Measurements from ENCODE around the gene ALKBH5. TPM values are rescaled to one million over a fixed set of nuclear protein-coding genes. Genes with fewer than 3 reads are reported as not detected.

The ALKBH5 gene
- total RNA-seq, 2 donors from 2014 or later = 177 to 193 TPM

DNA sequence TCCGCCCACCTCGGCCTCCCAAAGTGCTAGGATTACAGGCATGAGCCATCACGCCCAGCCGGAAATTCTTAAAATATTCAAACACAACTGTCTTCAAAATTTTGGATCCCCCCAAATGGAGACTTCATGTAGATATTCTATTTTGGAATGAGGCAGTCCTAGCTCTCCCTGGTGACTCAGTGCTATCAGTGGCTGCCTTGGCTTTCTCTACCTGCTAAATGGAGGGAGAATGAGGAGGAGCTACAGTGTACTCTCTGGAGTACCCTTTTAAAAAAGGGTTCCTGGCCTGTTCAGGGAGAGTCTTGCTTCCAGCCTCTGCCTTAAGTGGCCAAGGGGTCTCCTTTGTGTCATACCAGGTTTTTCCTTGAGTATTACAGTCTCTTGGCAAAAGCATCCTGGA, 10.8 kb downstream of the ALKBH5 start:
- TF ChIP-seq, protein P1, sequence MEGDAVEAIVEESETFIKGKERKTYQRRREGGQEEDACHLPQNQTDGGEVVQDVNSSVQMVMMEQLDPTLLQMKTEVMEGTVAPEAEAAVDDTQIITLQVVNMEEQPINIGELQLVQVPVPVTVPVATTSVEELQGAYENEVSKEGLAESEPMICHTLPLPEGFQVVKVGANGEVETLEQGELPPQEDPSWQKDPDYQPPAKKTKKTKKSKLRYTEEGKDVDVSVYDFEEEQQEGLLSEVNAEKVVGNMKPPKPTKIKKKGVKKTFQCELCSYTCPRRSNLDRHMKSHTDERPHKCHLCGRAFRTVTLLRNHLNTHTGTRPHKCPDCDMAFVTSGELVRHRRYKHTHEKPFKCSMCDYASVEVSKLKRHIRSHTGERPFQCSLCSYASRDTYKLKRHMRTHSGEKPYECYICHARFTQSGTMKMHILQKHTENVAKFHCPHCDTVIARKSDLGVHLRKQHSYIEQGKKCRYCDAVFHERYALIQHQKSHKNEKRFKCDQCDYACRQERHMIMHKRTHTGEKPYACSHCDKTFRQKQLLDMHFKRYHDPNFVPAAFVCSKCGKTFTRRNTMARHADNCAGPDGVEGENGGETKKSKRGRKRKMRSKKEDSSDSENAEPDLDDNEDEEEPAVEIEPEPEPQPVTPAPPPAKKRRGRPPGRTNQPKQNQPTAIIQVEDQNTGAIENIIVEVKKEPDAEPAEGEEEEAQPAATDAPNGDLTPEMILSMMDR (IDR thresholded peaks at IDR 0.05) = no peak
- peaks cover 0 to 84% of the 10 kb centered on the region in 2 donors for H3K4me1 ChIP-seq

DNA sequence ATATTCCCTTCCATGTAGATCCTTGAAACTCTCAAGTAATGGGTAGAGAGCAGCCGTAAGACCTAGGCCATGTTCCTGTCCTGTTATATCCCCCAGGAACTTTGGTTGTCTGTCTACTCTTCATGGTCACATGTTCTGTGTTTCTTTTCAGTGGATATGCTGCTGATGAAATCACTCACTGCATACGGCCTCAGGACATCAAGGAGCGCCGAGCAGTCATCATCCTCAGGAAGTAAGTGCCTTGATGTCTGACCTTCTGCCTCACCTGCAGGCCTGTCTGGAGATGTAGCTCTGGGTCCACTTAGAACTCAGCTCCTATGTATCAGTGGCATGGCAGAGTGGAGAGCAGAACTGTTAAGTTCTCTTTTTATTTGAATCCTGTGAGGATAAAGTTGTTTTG, 11.2 kb downstream of the ALKBH5 start:
- Histone ChIP-seq H3K27me3 (no peaks in the 10 kb centered on the region), H3K9me3 (no peaks in the 10 kb centered on the region), H3K4me1 (peaks cover 0 to 84% of the 10 kb centered on the region in 2 donors), H3K36me3 (peaks cover 42% of the 10 kb centered on the region), H3K4me3 (no peak overlapping the region), H3K27ac (peak overlapping the region in 1 of 2 donors; percentile 36)
- TF ChIP-seq, protein P1 (IDR thresholded peaks at IDR 0.05) = no peak
- no peak for DNase-seq (ENCODE audit: low spot score)

More for the DNA sequence above, 10.8 kb downstream of the ALKBH5 start:
- Histone ChIP-seq H3K36me3 (peaks cover 46% of the 10 kb centered on the region), H3K27me3 (no peaks in the 10 kb centered on the region), H3K4me3 (no peak overlapping the region), H3K27ac (peak overlapping the region in 1 of 2 donors; percentile 36), H3K9me3 (no peaks in the 10 kb centered on the region)
- DNase-seq (ENCODE audit: low spot score) = no peak

DNA sequence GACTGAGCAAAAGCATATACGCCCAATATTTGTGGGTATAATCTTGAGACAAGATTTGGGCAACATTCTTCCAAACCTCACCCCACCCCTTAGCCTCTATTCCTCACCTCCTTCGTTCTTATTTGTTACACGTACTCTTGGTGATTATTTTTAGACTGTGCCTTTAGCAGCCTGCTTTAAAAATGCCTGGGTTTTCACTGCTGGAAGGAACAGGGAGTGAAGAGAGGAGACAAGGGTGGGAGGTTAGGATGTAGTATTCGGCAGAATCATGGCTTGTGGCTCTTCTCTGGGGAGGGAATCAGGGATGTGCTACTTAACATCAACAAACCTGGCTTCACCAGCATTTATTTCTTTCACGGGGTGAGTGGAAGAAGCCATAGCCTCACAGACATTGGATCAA, 11.6 kb downstream of the ALKBH5 start:
- no peaks in the 10 kb centered on the region for H3K27me3 ChIP-seq
- H3K4me3 ChIP-seq = no peak overlapping the region
- no peaks in the 10 kb centered on the region for H3K9me3 ChIP-seq
- H3K4me1 ChIP-seq = peaks cover 0 to 84% of the 10 kb centered on the region in 2 donors
- peak overlapping the region in 1 of 2 donors; percentile 36 for H3K27ac ChIP-seq
- TF ChIP-seq, protein P1 (IDR thresholded peaks at IDR 0.05) = no peak
- no peak for DNase-seq (ENCODE audit: low spot score)
- peaks cover 39% of the 10 kb centered on the region for H3K36me3 ChIP-seq

DNA sequence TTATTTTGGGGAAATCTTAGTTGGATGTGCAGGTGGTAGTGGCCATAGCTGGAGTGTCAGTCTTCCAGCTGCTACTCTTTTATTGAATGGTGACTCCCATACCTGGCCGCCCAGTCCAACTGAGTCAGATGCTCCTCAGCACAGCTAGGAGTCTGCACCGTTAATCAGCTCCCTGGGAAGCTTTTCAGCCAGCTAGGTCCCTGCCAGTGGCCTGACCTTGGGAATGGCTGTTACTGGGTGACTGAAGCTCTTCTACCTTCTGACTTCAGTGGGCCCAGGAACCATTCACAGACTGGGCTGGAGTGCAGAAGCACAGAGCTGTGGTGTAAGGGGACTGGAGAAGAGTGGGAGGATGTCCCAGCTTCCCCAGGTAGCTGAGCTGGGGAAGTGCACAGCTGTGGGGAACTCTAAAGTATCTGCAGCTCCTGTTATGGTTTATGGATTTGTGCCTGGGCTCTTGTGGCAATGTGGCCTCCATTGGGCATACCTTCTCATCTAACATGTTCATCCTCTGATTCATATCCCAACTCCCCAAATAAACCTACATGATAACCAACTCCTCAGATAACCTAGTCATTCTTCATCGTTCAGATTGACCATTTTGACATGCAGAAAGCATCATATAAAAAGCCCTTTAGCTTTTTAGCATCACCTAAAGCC, 14.0 kb downstream of the ALKBH5 start:
- Histone ChIP-seq H3K4me1 (peaks cover 0 to 84% of the 10 kb centered on the region in 2 donors), H3K9me3 (no peaks in the 10 kb centered on the region), H3K36me3 (peaks cover 39% of the 10 kb centered on the region), H3K27ac (no peak overlapping the region), H3K27me3 (no peaks in the 10 kb centered on the region), H3K4me3 (no peak overlapping the region)
- no peak for DNase-seq (ENCODE audit: low spot score)
- TF ChIP-seq, protein P1 (IDR thresholded peaks at IDR 0.05) = no peak

DNA sequence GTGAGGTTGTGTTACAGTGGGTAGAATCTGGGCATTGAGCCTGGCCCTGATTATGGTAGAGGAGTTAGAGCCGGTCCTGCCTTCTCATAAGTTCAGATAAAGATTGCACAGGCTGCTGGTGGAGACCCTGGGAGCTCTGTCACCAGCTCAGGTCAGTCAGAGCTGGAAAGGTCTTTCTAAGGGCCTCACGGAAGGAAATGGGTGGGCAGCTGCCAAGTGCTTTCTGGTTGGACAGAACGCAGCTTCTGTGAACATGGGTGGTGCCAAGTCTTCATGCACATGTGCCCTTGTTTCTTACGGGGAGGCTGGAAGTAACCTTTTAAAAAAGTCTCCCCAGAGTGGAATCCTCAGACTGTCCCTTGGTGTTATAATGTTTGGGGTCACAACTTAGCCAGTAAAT, 14.9 kb downstream of the ALKBH5 start:
- no peak overlapping the region for H3K4me3 ChIP-seq
- H3K27me3 ChIP-seq = no peaks in the 10 kb centered on the region
- H3K4me1 ChIP-seq = peaks cover 0 to 85% of the 10 kb centered on the region in 2 donors
- H3K36me3 ChIP-seq = peaks cover 39% of the 10 kb centered on the region
- H3K9me3 ChIP-seq = no peaks in the 10 kb centered on the region
- no peak overlapping the region for H3K27ac ChIP-seq
- TF ChIP-seq, protein P1 (IDR thresholded peaks at IDR 0.05) = no peak
- DNase-seq (ENCODE audit: low spot score) = no peak

DNA sequence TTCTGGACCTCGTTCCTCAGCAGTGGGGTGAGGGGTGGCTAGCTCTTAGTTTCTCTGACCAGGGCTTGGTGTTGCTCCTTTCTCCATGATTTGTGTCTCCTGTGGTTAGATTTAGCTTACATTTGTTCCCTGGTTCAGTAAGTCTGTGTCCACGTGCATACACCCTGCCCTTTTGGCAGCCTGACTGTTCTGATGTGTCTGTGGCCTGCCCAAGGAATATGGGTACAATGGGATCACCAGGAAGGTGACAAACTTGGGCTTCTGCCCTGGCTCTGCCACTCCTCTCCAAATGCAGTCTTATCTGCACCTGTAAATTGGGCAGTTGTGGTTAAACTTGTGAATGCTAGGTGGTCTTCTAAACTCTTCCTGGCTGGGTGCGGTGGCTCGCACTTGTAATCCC, 17.5 kb downstream of the ALKBH5 start:
- peaks cover 0 to 63% of the 10 kb centered on the region in 2 donors for H3K4me1 ChIP-seq
- H3K27ac ChIP-seq = peak overlapping the region in 1 of 2 donors; percentile 5
- H3K27me3 ChIP-seq = no peaks in the 10 kb centered on the region
- no peaks in the 10 kb centered on the region for H3K9me3 ChIP-seq
- peaks cover 25% of the 10 kb centered on the region for H3K36me3 ChIP-seq
- H3K4me3 ChIP-seq = no peak overlapping the region
- TF ChIP-seq, protein P1 (IDR thresholded peaks at IDR 0.05) = no peak
- no peak for DNase-seq (ENCODE audit: low spot score)
